SK-N-SH (cell line): ENCODE measurements around the gene AHSP. TPM values are rescaled to one million over a fixed set of nuclear protein-coding genes. Genes with fewer than 3 reads are reported as not detected.
"Not testable (repeated sequence)": the region's sequence is repeated elsewhere in the genome, so short reads cannot be mapped to it uniquely, and the experiment has no call there.

Experiments
- CTCF ChIA-PET: fragments of 300-600, 350-600 bp; formaldehyde crosslinking; extraction: SDS; loops from one replicate; lab custom pipeline; 2021; lab: Yijun Ruan, JAX
- POLR2A ChIA-PET: fragments of 350-600 bp; sonication (Branson Sonifier 250); formaldehyde crosslinking; extraction: SDS; loops from one replicate; lab custom pipeline; 2020; ENCODE audit warnings: antibody characterized with exemption, inconsistent platforms; lab: Yijun Ruan, JAX
- DNase-seq: peaks from one replicate; pipeline ENCODE4 v3.0.0; 2012
- H2AFZ ChIP-seq: fragments of 200-600 bp; sonication (generic); 2 replicates; pipeline ENCODE4 v1.8.1; 2016; ENCODE audit warnings: antibody characterized with exemption, mild to moderate bottlenecking, low read depth
- H3F3A ChIP-seq: fragments of 200-600 bp; sonication (generic); replicated peaks from 2 replicates; pipeline ENCODE3; 2016; ENCODE audit warnings: antibody characterized with exemption, mild to moderate bottlenecking; ENCODE audit not compliant: insufficient read depth
- H3K27ac ChIP-seq, 2 experiments: fragments of 200-500 bp in 1 of 2; fragments of 200-600 bp in 1 of 2; sonication (Bioruptor generic) in 1 of 2; sonication (generic), shearing (Covaris generic) in 1 of 2; 2 replicates each; pipeline versions ENCODE4 v1.5.1 to v1.6.1; 2014 to 2016; ENCODE audit warnings: low read depth in 2 of 2, inconsistent platforms in 1 of 2, low read length in 1 of 2, mild to moderate bottlenecking in 1 of 2, mixed read lengths in 1 of 2
- H3K27me3 ChIP-seq: fragments of 200-600 bp; sonication (generic), shearing (Covaris generic); 2 replicates; pipeline ENCODE4 v1.6.1; 2016; ENCODE audit warnings: mixed run types; ENCODE audit not compliant: insufficient read depth
- H3K36me3 ChIP-seq, 2 experiments: fragments of 200-500 bp in 1 of 2; fragments of 200-600 bp in 1 of 2; sonication (Bioruptor generic) in 1 of 2; sonication (generic) in 1 of 2; replicated peaks in 1 of 2; 2 replicates each; pipeline versions ENCODE3 to v1.5.1; 2014 to 2016; ENCODE audit warnings: low read length in 1 of 2, mild to moderate bottlenecking in 1 of 2; ENCODE audit not compliant: insufficient read depth in 2 of 2, control insufficient read depth in 1 of 2
- H3K4me1 ChIP-seq, 2 experiments: fragments of 200-500 bp in 1 of 2; fragments of 200-600 bp in 1 of 2; sonication (Bioruptor generic) in 1 of 2; sonication (generic), shearing (Covaris generic) in 1 of 2; 2 replicates each; pipeline versions ENCODE4 v1.5.1 to v1.6.1; 2014 to 2016; ENCODE audit warnings: low read depth in 1 of 2, low read length in 1 of 2, mixed run types in 1 of 2; ENCODE audit not compliant: insufficient read depth in 2 of 2, control insufficient read depth in 1 of 2
- H3K4me2 ChIP-seq: fragments of 200-600 bp; sonication (generic), shearing (Covaris generic); 2 replicates; pipeline ENCODE4 v1.6.1; 2017; ENCODE audit warnings: mixed run types
- H3K4me3 ChIP-seq, 2 experiments: fragments of 200-500 bp in 1 of 2; fragments of 200-600 bp in 1 of 2; sonication (Bioruptor generic) in 1 of 2; sonication (generic), shearing (Covaris generic) in 1 of 2; 2 replicates each; pipeline versions ENCODE4 v1.5.1 to v1.8.1; 2014 to 2016; ENCODE audit warnings: low read depth in 2 of 2, inconsistent platforms in 1 of 2, low read length in 1 of 2, mild to moderate bottlenecking in 1 of 2, mixed read lengths in 1 of 2, moderate library complexity in 1 of 2
- H3K79me2 ChIP-seq: fragments of 200-600 bp; sonication (generic); 2 replicates; pipeline ENCODE4 v1.8.1; 2017; ENCODE audit warnings: mild to moderate bottlenecking; ENCODE audit not compliant: insufficient read depth
- H3K9ac ChIP-seq: fragments of 200-600 bp; sonication (generic); 2 replicates; pipeline ENCODE4 v1.6.1; 2017; ENCODE audit warnings: mixed run types
- H3K9me2 ChIP-seq: fragments of 200-600 bp; sonication (generic); 2 replicates; pipeline ENCODE4 v1.6.1; 2017; ENCODE audit warnings: mixed run types
- H3K9me3 ChIP-seq: fragments of 200-600 bp; sonication (generic); 2 replicates; pipeline ENCODE4 v1.6.1; 2017; ENCODE audit warnings: mixed run types, mild to moderate bottlenecking, moderate library complexity
- H4K20me1 ChIP-seq: fragments of 200-600 bp; sonication (generic); 2 replicates; pipeline ENCODE4 v1.6.1; 2017; ENCODE audit warnings: mild to moderate bottlenecking, mixed run types; ENCODE audit not compliant: insufficient read depth
- ELF1 ChIP-seq: IDR thresholded peaks from 2 replicates; pipeline ENCODE4 v1.4.0; 2012
- EZH2phosphoT487 ChIP-seq: fragments of 200-600 bp; sonication (generic); IDR thresholded peaks from 2 replicates; pipeline ENCODE4 v1.6.1; 2017; ENCODE audit warnings: low read depth, mixed run types, mild to moderate bottlenecking, antibody characterized with exemption, moderate library complexity, borderline replicate concordance
- FOSL2 ChIP-seq: IDR thresholded peaks from 2 replicates; pipeline ENCODE4 v1.4.0; 2012; ENCODE audit warnings: low read depth, mild to moderate bottlenecking, moderate library complexity, borderline replicate concordance
- FOXJ3 ChIP-seq: sonication (generic); formaldehyde crosslinking; IDR thresholded peaks from 2 replicates; pipeline ENCODE4 v1.5.1; 2020; ENCODE audit warnings: mild to moderate bottlenecking, missing genetic modification reagents
- GABPA ChIP-seq: IDR thresholded peaks from 2 replicates; pipeline ENCODE4 v1.4.0; 2012; ENCODE audit warnings: low read depth, mild to moderate bottlenecking
- MEF2A ChIP-seq: IDR thresholded peaks from 2 replicates; pipeline ENCODE4 v1.4.0; 2012; ENCODE audit warnings: low read depth, borderline replicate concordance
- NFIC ChIP-seq: IDR thresholded peaks from 2 replicates; pipeline ENCODE4 v1.4.0; 2012; ENCODE audit warnings: borderline replicate concordance
- POLR2AphosphoS5 ChIP-seq: IDR thresholded peaks from 2 replicates; pipeline ENCODE4 v1.6.1; 2012; ENCODE audit warnings: low read depth, low read length
- SIN3A ChIP-seq: IDR thresholded peaks from 2 replicates; pipeline ENCODE4 v1.6.1; 2012; ENCODE audit warnings: low read depth, mild to moderate bottlenecking, low read length, moderate library complexity, borderline replicate concordance
- WGBS: methylation state at CpG from one replicate; pipeline ENCODE4 v1.1.6; 2017; ENCODE audit warnings: low lambda C conversion rate; 5-methylcytosine and 5-hydroxymethylcytosine counted together
- polyA plus RNA-seq, 3 experiments: library from polyadenylated mRNA; depleted of rRNA; stranded (reverse); fragments of >200 nt; gene quantifications; 2 replicates each; pipeline ENCODE4 v1.2.3, GENCODE V29; 2012
- TF ChIP-seq, protein P1 (sequence below): IDR thresholded peaks from 2 replicates; pipeline ENCODE4 v1.6.1; 2012; ENCODE audit warnings: mild to moderate bottlenecking, low read depth, low read length, moderate library complexity
- TF ChIP-seq, protein P2 (sequence below): IDR thresholded peaks from 2 replicates; pipeline ENCODE4 v1.4.0; 2012; ENCODE audit warnings: low read depth, borderline replicate concordance

AHSP gene
- polyA plus RNA-seq, 1 of the 3 experiments (the other 2 are of a cell fraction), result not detected

DNA sequence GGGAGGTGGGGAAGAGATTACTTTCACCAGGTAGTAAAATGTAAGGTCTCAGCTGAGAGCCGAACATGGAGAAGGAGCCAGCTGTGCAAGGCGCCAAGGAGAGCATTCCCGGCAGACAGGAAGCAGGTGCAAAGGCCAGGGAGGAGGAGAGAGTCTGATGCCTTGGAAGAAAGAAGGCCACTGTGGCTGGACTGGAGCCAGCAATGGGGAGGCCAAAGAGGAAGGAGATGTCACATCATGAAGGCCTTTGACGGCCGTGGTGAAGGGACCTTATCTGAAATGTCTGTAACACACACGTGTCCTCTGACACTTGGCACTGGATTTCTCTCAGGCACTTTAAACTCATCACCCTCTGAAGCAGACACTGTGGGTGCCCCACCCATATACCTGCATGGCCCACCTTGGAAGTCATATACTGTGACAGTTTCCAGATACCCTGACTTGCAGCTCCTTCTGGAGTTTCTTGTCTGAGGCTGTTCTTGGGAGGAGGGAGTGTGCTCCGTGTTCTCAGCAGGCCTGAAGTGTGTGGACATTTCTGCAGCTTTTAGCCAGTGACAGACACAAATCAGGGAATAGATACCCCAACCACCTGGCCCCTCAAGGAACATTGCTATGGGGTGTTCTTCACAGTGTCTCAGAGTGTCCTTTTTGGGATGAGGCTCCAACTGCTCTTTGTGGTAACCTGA is 46.7 kb upstream of the AHSP start:
- peaks cover 4 to 17% of the 10 kb centered on the region in 2 experiments for H3K36me3 ChIP-seq
- peaks cover 9% of the 10 kb centered on the region; the same call in 1 of the 2 replicates for H4K20me1 ChIP-seq
- no peaks in the 10 kb centered on the region for H3K9me3 ChIP-seq
- H3K4me3 ChIP-seq, result no peak overlapping the region
- H3K79me2 ChIP-seq, result no peaks in the 10 kb centered on the region
- no peak overlapping the region for H3K4me2 ChIP-seq
- 60% methylated on average over 7 of the region's 7 CpGs for WGBS
- no peak for DNase-seq
- TF ChIP-seq POLR2AphosphoS5 (peak; percentile 11; the same call in 1 of the 2 replicates), MEF2A (no peak)
- H3K9me2 ChIP-seq, result no peaks in the 10 kb centered on the region
- no peak overlapping the region for H3K9ac ChIP-seq
- ChIA-PET POLR2A (no interaction called here), CTCF (interaction anchor here (1.0 to 1.8 kb wide), 3 partner anchors 9 to 20 kb away, joined by 3 to 6 read pairs (median 3); partner anchors contain the start of gene TGFB1I1)
- no peaks in the 10 kb centered on the region for H3K27me3 ChIP-seq
- peaks cover 15% of the 10 kb centered on the region for H3F3A ChIP-seq
- H3K27ac ChIP-seq, result no peak overlapping the region
- no peaks in the 10 kb centered on the region; a peak in 1 of 4 replicates for H3K4me1 ChIP-seq
- no peak overlapping the region for H2AFZ ChIP-seq

DNA sequence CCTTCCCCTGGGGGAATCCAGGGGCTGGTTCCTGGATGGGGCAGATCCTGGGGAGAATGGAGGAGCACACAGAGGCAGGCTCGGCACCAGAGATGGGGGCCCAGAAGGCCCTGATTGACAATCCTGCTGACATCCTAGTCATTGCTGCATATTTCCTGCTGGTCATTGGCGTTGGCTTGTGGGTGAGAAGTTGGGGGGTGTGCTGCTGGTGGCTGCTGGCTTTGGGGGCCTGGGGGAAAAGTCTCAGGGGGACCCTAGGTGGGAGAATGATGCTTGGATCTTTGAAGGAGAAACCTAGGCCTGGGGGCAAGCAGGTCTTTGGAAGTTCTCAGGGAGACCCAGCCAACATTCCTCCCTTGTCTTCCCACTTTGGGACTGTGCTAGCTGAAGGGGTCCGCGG is 44.6 kb upstream of the AHSP start, which contains the start of gene SLC5A2:
Gene SLC5A2, plus strand, starts transcription at position 43 of the 400 bp plus-strand sequence. Its CDS starts 14 bp downstream, at position 57.
- POLR2A ChIA-PET, result no interaction called here

DNA sequence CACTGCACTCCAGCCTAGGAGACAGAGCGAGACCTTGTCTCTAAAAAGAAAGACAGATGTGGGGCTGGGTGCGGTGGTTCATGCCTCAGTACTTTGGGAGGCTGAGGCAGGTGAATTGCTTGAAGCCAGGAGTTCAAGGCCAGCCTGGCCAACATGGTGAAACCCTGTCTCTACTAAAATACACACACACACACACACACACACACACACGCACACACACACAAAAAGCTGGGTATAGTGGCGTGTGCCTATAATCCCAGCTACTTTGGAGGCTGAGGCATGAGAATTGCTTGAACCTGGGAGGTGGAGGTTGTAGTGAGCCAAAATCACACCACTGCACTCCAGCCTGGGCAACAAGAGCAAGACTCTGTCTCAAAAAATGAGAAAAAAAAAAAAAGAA is 43.7 kb upstream of the AHSP start:
- 90% methylated on average over 4 of the region's 4 CpGs for WGBS
- POLR2A ChIA-PET, H3K4me2 ChIP-seq, H3K79me2 ChIP-seq, DNase-seq, H3K9me2 ChIP-seq, H2AFZ ChIP-seq, H3K27ac ChIP-seq, H3K36me3 ChIP-seq, H3K27me3 ChIP-seq, H3K9ac ChIP-seq, CTCF ChIA-PET, H3K9me3 ChIP-seq, H4K20me1 ChIP-seq, H3K4me3 ChIP-seq: not testable (repeated sequence)
- Histone ChIP-seq H3F3A (peaks cover 15% of the 10 kb centered on the region), H3K4me1 (peaks cover 0 to 16% of the 10 kb centered on the region in 2 experiments; a peak in 1 of 4 replicates)

More for the DNA sequence above, 44.6 kb upstream of the AHSP start, which contains the start of gene SLC5A2:
- no peak for TF ChIP-seq FOSL2
- TF ChIP-seq GABPA, result no peak
- no peak for TF ChIP-seq POLR2AphosphoS5
- TF ChIP-seq EZH2phosphoT487, result no peak
- TF ChIP-seq, protein P1, sequence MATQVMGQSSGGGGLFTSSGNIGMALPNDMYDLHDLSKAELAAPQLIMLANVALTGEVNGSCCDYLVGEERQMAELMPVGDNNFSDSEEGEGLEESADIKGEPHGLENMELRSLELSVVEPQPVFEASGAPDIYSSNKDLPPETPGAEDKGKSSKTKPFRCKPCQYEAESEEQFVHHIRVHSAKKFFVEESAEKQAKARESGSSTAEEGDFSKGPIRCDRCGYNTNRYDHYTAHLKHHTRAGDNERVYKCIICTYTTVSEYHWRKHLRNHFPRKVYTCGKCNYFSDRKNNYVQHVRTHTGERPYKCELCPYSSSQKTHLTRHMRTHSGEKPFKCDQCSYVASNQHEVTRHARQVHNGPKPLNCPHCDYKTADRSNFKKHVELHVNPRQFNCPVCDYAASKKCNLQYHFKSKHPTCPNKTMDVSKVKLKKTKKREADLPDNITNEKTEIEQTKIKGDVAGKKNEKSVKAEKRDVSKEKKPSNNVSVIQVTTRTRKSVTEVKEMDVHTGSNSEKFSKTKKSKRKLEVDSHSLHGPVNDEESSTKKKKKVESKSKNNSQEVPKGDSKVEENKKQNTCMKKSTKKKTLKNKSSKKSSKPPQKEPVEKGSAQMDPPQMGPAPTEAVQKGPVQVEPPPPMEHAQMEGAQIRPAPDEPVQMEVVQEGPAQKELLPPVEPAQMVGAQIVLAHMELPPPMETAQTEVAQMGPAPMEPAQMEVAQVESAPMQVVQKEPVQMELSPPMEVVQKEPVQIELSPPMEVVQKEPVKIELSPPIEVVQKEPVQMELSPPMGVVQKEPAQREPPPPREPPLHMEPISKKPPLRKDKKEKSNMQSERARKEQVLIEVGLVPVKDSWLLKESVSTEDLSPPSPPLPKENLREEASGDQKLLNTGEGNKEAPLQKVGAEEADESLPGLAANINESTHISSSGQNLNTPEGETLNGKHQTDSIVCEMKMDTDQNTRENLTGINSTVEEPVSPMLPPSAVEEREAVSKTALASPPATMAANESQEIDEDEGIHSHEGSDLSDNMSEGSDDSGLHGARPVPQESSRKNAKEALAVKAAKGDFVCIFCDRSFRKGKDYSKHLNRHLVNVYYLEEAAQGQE, result no peak
- TF ChIP-seq SIN3A, result no peak
- no peak for TF ChIP-seq NFIC
- TF ChIP-seq, protein P2, sequence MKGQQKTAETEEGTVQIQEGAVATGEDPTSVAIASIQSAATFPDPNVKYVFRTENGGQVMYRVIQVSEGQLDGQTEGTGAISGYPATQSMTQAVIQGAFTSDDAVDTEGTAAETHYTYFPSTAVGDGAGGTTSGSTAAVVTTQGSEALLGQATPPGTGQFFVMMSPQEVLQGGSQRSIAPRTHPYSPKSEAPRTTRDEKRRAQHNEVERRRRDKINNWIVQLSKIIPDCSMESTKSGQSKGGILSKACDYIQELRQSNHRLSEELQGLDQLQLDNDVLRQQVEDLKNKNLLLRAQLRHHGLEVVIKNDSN, result no peak
- no peak for TF ChIP-seq ELF1
- no peak for TF ChIP-seq FOXJ3 (CRISPR knock-in tag)
- 94% methylated on average over 2 of the region's 4 CpGs for WGBS
- Histone ChIP-seq H3K4me1 (peaks cover 0 to 8% of the 10 kb centered on the region in 2 experiments; a peak in 1 of 4 replicates), H3K9me3 (no peaks in the 10 kb centered on the region), H2AFZ (no peak within 1 kb of the TSS), H3K27ac (no peak within 1 kb of the TSS), H3K9me2 (no peaks in the 10 kb centered on the region), H3K9ac (no peak within 1 kb of the TSS), H4K20me1 (peaks cover 5% of the 10 kb centered on the region; the same call in 1 of the 2 replicates), H3K27me3 (no peaks in the 10 kb centered on the region), H3F3A (peaks cover 15% of the 10 kb centered on the region), H3K79me2 (no peaks in the 10 kb centered on the region), H3K4me3 (no peak within 1 kb of the TSS), H3K4me2 (no peak within 1 kb of the TSS), H3K36me3 (peaks cover 0 to 5% of the 10 kb centered on the region in 2 experiments)
- no peak for DNase-seq
- CTCF ChIA-PET, result interaction anchor here (1.3 to 1.8 kb wide), 2 partner anchors 10 to 23 kb away, joined by 4 to 6 read pairs; no protein-coding TSS in a partner anchor
